Measurements from ENCODE around the gene XPR1.

The XPR1 gene

GRCh38 chr1:180920702-180921101 lies 288.9 kb downstream of the XPR1 start:
- DNase-seq: no peak

- no peak for DNase-seq
Measured at GRCh38 chr1:180921386-180921785, 289.6 kb downstream of the XPR1 start.

GRCh38 chr1:180921891-180922630 lies 290.2 kb downstream of the XPR1 start:
- no peak for DNase-seq

- no peak for DNase-seq
Measured at GRCh38 chr1:180922631-180923015, 290.8 kb downstream of the XPR1 start.

- peak; percentile 55 for DNase-seq
Measured at GRCh38 chr1:180923021-180923841, 291.4 kb downstream of the XPR1 start.

GRCh38 chr1:180923887-180924286 lies 292.1 kb downstream of the XPR1 start:
- DNase-seq: no peak

- no peak for DNase-seq
Measured at GRCh38 chr1:180924939-180925338, 293.1 kb downstream of the XPR1 start.

- no peak for DNase-seq
Measured at GRCh38 chr1:180925471-180926051, 293.7 kb downstream of the XPR1 start.

GRCh38 chr1:180926164-180926981 lies 294.6 kb downstream of the XPR1 start:
- DNase-seq: peak; percentile 25

- no peak for DNase-seq
Measured at GRCh38 chr1:180927348-180927747, 295.5 kb downstream of the XPR1 start.

GRCh38 chr1:180927841-180928240 lies 296.0 kb downstream of the XPR1 start:
- DNase-seq: no peak

GRCh38 chr1:180928331-180929230 lies 296.8 kb downstream of the XPR1 start:
- DNase-seq: no peak

- DNase-seq: no peak
Measured at GRCh38 chr1:180929389-180929788, 297.6 kb downstream of the XPR1 start.

GRCh38 chr1:180930687-180931086 lies 298.9 kb downstream of the XPR1 start:
- no peak for DNase-seq

GRCh38 chr1:180931529-180931928 lies 299.7 kb downstream of the XPR1 start:
- no peak for DNase-seq

GRCh38 chr1:180932378-180932777 lies 300.6 kb downstream of the XPR1 start:
- no peak for DNase-seq

- DNase-seq: no peak
Measured at GRCh38 chr1:180933141-180933540, 301.3 kb downstream of the XPR1 start.

- no peak for DNase-seq
Measured at GRCh38 chr1:180934563-180934962, 302.7 kb downstream of the XPR1 start.

- no peak for DNase-seq
Measured at GRCh38 chr1:180935326-180936109, 303.7 kb downstream of the XPR1 start.

- DNase-seq: no peak
Measured at GRCh38 chr1:180936110-180937011, 304.5 kb downstream of the XPR1 start.

Measured in fibroblast of skin of right quadriceps (primary cell).